ENCODE measurements around the gene RHBG. TPM values are rescaled to one million over a fixed set of nuclear protein-coding genes. Genes with fewer than 3 reads are reported as not detected.

Gene RHBG
- total and polyA plus RNA-seq, 8 donors = 2.2 to 4.9 (median 3.5) TPM; not detected in 2

DNA sequence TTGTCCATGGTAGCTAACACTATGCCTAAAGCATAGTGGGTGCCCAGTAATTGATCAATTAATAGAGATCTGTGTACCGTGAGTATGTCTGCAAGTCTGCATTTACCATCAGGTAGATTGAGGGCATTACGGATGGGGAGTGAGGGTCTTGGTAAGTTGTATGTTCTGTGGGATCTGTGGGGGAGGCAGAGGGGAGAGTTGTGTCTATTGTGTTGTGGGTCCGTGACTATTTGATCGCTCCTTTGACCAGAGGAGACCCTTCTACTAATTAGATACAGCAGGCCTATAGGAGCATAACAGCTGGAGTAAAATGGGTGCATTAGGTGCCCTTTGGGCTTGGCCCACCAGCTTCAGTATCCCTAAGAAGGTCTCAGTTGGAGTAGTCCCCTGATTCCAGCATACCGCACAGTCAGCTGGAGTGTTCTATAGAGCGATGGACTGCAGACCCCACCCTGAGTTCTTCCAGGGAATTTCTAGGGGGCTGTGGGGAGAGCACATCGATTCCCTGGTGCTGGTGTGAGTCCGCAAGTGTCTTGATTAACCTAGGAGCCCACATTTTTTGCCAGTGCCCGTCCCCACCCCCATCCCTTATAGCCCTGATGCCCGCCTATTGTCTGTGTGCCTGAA lies 55.9 kb downstream of the RHBG start:
- H3K4me3 ChIP-seq = no peak overlapping the region
- H3K4me1 ChIP-seq = peaks cover 19 to 22% of the 10 kb centered on the region in 2 donors
- TF ChIP-seq, protein P1, sequence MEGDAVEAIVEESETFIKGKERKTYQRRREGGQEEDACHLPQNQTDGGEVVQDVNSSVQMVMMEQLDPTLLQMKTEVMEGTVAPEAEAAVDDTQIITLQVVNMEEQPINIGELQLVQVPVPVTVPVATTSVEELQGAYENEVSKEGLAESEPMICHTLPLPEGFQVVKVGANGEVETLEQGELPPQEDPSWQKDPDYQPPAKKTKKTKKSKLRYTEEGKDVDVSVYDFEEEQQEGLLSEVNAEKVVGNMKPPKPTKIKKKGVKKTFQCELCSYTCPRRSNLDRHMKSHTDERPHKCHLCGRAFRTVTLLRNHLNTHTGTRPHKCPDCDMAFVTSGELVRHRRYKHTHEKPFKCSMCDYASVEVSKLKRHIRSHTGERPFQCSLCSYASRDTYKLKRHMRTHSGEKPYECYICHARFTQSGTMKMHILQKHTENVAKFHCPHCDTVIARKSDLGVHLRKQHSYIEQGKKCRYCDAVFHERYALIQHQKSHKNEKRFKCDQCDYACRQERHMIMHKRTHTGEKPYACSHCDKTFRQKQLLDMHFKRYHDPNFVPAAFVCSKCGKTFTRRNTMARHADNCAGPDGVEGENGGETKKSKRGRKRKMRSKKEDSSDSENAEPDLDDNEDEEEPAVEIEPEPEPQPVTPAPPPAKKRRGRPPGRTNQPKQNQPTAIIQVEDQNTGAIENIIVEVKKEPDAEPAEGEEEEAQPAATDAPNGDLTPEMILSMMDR (IDR thresholded peaks at IDR 0.05) = no peak
- H3K36me3 ChIP-seq = no peaks in the 10 kb centered on the region
- DNase-seq (no peak), ATAC-seq (no peak)
- H3K9me3 ChIP-seq = no peaks in the 10 kb centered on the region
- H3K27ac ChIP-seq = no peak overlapping the region
- intact Hi-C loops (cut with DNase I) = no loop called here
- peaks cover 67 to 99% of the 10 kb centered on the region in 2 donors for H3K27me3 ChIP-seq

DNA sequence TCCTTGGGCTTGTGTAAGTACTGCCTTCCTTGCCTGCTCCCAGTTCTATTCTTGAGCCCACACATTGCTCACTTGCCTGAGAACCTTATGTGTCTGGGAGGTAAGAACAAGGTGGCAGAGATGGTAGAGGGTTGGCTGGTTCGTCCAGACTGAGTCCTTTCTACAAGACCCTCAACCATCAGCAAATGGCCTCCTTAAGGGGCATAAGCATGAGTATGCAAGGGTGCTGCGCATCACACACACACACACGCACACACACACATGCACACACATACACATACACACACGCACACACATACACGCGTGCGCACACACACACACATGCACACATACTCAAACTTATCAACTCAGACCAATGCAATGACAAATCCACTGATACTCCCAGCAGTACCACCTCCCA lies 56.9 kb downstream of the RHBG start:
- peaks cover 66 to 99% of the 10 kb centered on the region in 2 donors for H3K27me3 ChIP-seq
- H3K36me3 ChIP-seq = no peaks in the 10 kb centered on the region
- DNase-seq (no peak), ATAC-seq (no peak)
- H3K9me3 ChIP-seq = no peaks in the 10 kb centered on the region
- no peak overlapping the region for H3K4me3 ChIP-seq
- intact Hi-C loops (cut with DNase I) = no loop called here
- H3K4me1 ChIP-seq = peaks cover 9 to 12% of the 10 kb centered on the region in 2 donors
- TF ChIP-seq, protein P1 (IDR thresholded peaks at IDR 0.05) = no peak
- no peak overlapping the region for H3K27ac ChIP-seq

DNA sequence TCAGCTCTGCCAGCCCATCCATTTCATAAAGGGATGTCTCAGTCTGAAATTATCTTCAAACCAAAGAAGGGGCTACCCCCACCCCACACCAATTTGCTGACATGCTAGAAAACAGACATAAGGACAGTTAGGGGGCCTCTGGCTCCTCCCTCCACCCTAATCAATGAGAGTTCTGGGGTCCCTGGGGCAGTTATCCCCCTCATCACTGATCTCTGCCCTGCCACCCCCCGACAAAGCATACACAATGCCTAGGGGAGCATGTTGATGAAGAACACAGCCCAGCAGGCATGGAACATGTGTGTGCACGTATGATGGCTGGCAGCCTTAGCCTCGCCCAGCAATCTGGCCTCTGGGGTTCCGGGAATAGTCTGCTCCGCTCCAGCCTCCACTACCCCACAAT lies 58.9 kb downstream of the RHBG start:
- DNase-seq (no peak), ATAC-seq (no peak)
- intact Hi-C loops (cut with DNase I) = no loop called here
- TF ChIP-seq, protein P1 (IDR thresholded peaks at IDR 0.05) = no peak
- Histone ChIP-seq H3K4me1 (no peaks in the 10 kb centered on the region), H3K27ac (no peak overlapping the region), H3K27me3 (peaks cover 66 to 99% of the 10 kb centered on the region in 2 donors), H3K4me3 (no peak overlapping the region), H3K9me3 (no peaks in the 10 kb centered on the region), H3K36me3 (no peaks in the 10 kb centered on the region)

DNA sequence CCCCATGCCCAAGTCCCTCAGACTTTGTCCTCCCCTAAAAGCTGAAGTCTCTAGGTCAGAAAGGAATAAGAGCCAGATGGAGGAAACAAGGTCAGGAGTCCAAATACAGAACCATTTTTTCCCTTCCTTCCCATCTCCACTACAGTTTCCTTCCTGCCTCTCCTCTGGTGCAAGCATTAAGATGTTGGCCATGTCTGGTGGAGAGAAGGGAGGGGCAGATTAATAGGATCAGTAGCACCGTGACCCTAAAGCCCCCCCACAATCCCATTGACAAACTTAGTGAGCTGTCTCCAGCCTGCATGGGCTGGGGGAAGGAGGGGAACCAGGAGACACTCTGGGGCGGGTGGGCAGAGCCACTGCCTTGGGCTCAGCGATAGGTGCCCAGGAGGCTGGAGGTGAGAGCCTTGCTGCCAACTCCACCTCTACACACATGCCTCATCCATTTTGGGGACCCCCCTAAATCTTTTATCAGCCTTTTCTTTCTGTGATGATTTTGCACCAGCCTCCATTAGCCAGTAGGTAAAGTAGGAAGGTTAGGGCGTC lies 59.8 kb downstream of the RHBG start:
- DNase-seq (no peak), ATAC-seq (no peak)
- H3K4me3 ChIP-seq = no peak overlapping the region
- no peaks in the 10 kb centered on the region for H3K4me1 ChIP-seq
- H3K36me3 ChIP-seq = no peaks in the 10 kb centered on the region
- no peaks in the 10 kb centered on the region for H3K9me3 ChIP-seq
- no peak overlapping the region for H3K27ac ChIP-seq
- peaks cover 65 to 99% of the 10 kb centered on the region in 2 donors for H3K27me3 ChIP-seq
- TF ChIP-seq, protein P1 (IDR thresholded peaks at IDR 0.05) = no peak
- intact Hi-C loops (cut with DNase I) = no loop called here

DNA sequence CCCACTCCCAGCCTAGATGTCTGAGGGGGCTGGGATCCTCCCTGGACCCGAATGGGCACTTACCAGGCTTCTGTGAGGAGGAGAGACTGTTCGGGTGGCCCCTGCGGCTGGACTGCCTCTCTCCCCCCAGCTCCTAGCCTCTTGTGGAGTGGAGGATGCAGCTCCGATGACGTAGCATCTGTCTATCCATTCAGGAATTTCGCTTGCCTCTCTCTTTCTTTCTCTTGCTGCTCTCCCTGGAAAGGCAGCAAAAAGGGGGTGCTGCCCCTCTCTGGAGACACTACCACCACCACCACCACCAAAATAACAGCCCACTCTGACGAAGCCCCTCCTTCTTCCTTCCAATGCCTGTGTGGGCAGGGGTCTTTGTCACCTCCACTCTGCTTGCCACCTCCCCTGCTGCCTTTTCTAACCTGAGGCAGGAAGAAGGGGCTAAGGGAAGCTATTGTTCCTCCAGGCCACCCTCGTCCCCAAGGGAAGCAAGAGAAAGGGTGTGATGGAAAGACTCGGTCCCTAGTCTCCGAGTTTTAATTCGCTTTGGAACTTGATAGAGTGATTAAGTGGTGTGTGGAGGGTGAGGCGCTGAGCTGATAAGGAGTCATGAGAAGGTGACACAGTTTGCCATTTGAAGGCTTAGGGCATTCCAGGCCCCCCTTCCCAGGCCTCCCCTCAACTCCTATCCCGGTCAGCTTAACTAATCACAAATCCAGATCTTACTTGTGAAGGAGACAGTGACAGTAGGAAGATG lies 60.5 kb downstream of the RHBG start:
- no peaks in the 10 kb centered on the region for H3K36me3 ChIP-seq
- intact Hi-C loops (cut with DNase I) = no loop called here
- no peak overlapping the region for H3K27ac ChIP-seq
- H3K27me3 ChIP-seq = peaks cover 65 to 99% of the 10 kb centered on the region in 2 donors
- H3K4me1 ChIP-seq = no peaks in the 10 kb centered on the region
- no peaks in the 10 kb centered on the region for H3K9me3 ChIP-seq
- no peak for DNase-seq
- no peak overlapping the region for H3K4me3 ChIP-seq
- TF ChIP-seq, protein P1 (IDR thresholded peaks at IDR 0.05) = no peak
- no peak for ATAC-seq

Data from left lung (tissue), 10 donors.